Transverse colon (tissue), 4 donors: ENCODE data around the gene PTPRD. TPM values are rescaled to one million over a fixed set of nuclear protein-coding genes. Genes with fewer than 3 reads are reported as not detected.

ENCODE experiments used
- DNase-seq: peaks from one replicate; pipeline ENCODE4 v3.0.0-alpha.2; 2019
- H3K27ac ChIP-seq, 4 donors: fragments of 200-600 bp; sonication (generic); 2 replicates each; pipeline ENCODE4 v1.5.1; 2016 to 2018; ENCODE audit warnings: inconsistent platforms in 4 of 4
- H3K27me3 ChIP-seq: fragments of 200-600 bp; sonication (generic); 2 replicates; pipeline ENCODE4 v1.5.1; 2017; ENCODE audit warnings: inconsistent platforms
- H3K36me3 ChIP-seq, 4 donors: fragments of 200-600 bp; sonication (generic); 2 replicates each; pipeline ENCODE4 v1.5.1; 2017 to 2019; ENCODE audit warnings: inconsistent platforms in 4 of 4
- H3K4me1 ChIP-seq, 4 donors: fragments of 200-600 bp; sonication (generic); 2 replicates each; pipeline ENCODE4 v1.5.1; 2017 to 2020; ENCODE audit warnings: inconsistent platforms in 4 of 4
- H3K4me3 ChIP-seq, 4 donors: fragments of 200-600 bp; sonication (generic); 1 replicate in 1 of 4; 2 replicates in 3 of 4; pipeline versions ENCODE4 v1.5.1 to v1.6.1; 2017 to 2019; ENCODE audit warnings: inconsistent platforms in 4 of 4
- H3K9me3 ChIP-seq, 2 donors: fragments of 200-600 bp; sonication (generic); 2 replicates each; pipeline ENCODE4 v1.5.1; 2017 to 2019; ENCODE audit warnings: inconsistent platforms in 2 of 2
- CTCF ChIP-seq, 5 experiments: fragments of 200-600 bp in 3 of 5; fragments of 450-650 bp in 2 of 5; sonication (generic) in 3 of 5; IDR thresholded peaks; 1 replicate in 2 of 5; 2 replicates in 3 of 5; pipeline ENCODE4 v1.5.1; 2016 to 2017; ENCODE audit warnings: antibody characterized with exemption in 5 of 5, inconsistent platforms in 3 of 5, mild to moderate bottlenecking in 2 of 5, moderate library complexity in 1 of 5
- EP300 ChIP-seq: sonication (generic); formaldehyde crosslinking; IDR thresholded peaks from one replicate; pipeline ENCODE4 v1.6.1; 2017; ENCODE audit warnings: antibody characterized with exemption, low read depth
- POLR2A ChIP-seq: fragments of 450-650 bp; IDR thresholded peaks from one replicate; pipeline ENCODE4 v1.6.1; 2016; ENCODE audit warnings: antibody characterized with exemption, mild to moderate bottlenecking, moderate library complexity
- POLR2AphosphoS5 ChIP-seq, 3 donors: sonication (generic); formaldehyde crosslinking; IDR thresholded peaks; one replicate each; pipeline ENCODE4 v1.6.1; 2016; ENCODE audit warnings: antibody characterized with exemption in 3 of 3
- WGBS, 2 donors: methylation state at CpG; one replicate each; pipeline ENCODE4 v1.1.5; 2018; ENCODE audit warnings: low coverage in 1 of 2; 5-methylcytosine and 5-hydroxymethylcytosine counted together
- in situ Hi-C, 4 donors: fragments of 200-750 bp; cut with MboI; loops; one replicate each; pipeline versions ENCODE4 v1.15.0 to v1.15.1; 2017; ENCODE audit warnings: low sequenced_read_pairs in 3 of 4, low pct_ligation_motif_present in 1 of 4, low pct_unique_long_range_greater_than_20kb in 1 of 4
- intact Hi-C: fragments of 100-400 bp; cut with DNase I; formaldehyde crosslinking; loops from one replicate; pipeline ENCODE4 v1.15.1; 2023; ENCODE audit warnings: low total_unique reads
- total RNA-seq, 4 donors: library from RNA; depleted of rRNA; stranded (reverse); fragments of >200 nt; gene quantifications; one replicate each; pipeline ENCODE4 v1.1.0, GENCODE V29; 2016

PTPRD gene
- total RNA-seq, 4 donors from 2014 or later = 43.0 to 115 (median 79.1) TPM

- intact Hi-C loops = no loop called here
- no peak for DNase-seq
- Histone ChIP-seq H3K27ac (no peak overlapping the region), H3K4me3 (no peak overlapping the region), H3K27me3 (no peaks in the 10 kb centered on the region), H3K36me3 (no peaks in the 10 kb centered on the region), H3K4me1 (peaks cover 0 to 8% (median 2%) of the 10 kb centered on the region in 4 donors), H3K9me3 (no peaks in the 10 kb centered on the region)
- TF ChIP-seq POLR2A = no peak
- TF ChIP-seq POLR2AphosphoS5 (IDR thresholded peaks at IDR 0.05) = no peak
- TF ChIP-seq EP300 = no peak
- no peak for TF ChIP-seq CTCF (IDR thresholded peaks at IDR 0.05)
- in situ Hi-C loops = no loop called here
These were observed 2036.1 kb downstream of the PTPRD start for GRCh38 chr9:8576741-8577140.

- Histone ChIP-seq H3K4me1 (peaks cover 0 to 8% (median 2%) of the 10 kb centered on the region in 4 donors), H3K4me3 (no peak overlapping the region), H3K27me3 (no peaks in the 10 kb centered on the region), H3K9me3 (no peaks in the 10 kb centered on the region), H3K36me3 (no peaks in the 10 kb centered on the region), H3K27ac (no peak overlapping the region)
- intact Hi-C loops = no loop called here
- in situ Hi-C loops = loop anchor here in 1 of 4 donors (25.0 kb wide), 1 partner anchor 113 kb away; no protein-coding TSS in a partner anchor
- TF ChIP-seq EP300 = no peak
- no peak for TF ChIP-seq CTCF (IDR thresholded peaks at IDR 0.05)
- no peak for TF ChIP-seq POLR2A
- TF ChIP-seq POLR2AphosphoS5 (IDR thresholded peaks at IDR 0.05) = no peak
- no peak for DNase-seq
- 95 to 96% methylated on average over 4 of the region's 4 CpGs for WGBS, 2 donors
These were observed 2038.0 kb downstream of the PTPRD start for GRCh38 chr9:8574846-8575245.

DNA sequence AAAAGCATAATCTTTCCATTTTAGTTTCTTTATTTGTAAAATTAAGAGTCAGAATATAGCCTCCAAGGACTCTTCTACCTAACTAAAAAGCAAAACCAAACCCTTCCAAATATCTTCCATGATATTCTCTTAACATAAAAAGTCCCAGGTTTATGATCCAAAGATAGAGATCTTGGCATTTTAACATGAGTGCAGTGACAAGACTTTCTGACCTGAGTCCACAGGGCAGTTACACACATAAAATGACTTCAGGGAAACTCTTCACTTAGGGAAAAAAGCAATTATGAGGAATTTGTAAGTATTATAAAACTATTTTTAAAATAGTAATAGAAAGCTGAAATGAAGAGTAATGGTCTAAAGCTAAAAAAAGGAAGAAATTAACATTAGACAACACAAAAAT lies 2040.6 kb downstream of the PTPRD start:
- Histone ChIP-seq H3K9me3 (no peaks in the 10 kb centered on the region), H3K27ac (no peak overlapping the region), H3K36me3 (no peaks in the 10 kb centered on the region), H3K4me3 (no peak overlapping the region), H3K4me1 (peaks cover 0 to 8% (median 2%) of the 10 kb centered on the region in 4 donors), H3K27me3 (no peaks in the 10 kb centered on the region)
- DNase-seq = no peak
- intact Hi-C loops = no loop called here
- TF ChIP-seq POLR2A (no peak), EP300 (no peak), CTCF (IDR thresholded peaks at IDR 0.05) (no peak), POLR2AphosphoS5 (IDR thresholded peaks at IDR 0.05) (no peak)
- in situ Hi-C loops = loop anchor here in 1 of 4 donors (25.0 kb wide), 1 partner anchor 110 kb away; no protein-coding TSS in a partner anchor

- 89 to 94% methylated on average over 2 of the region's 2 CpGs for WGBS, 2 donors
- Histone ChIP-seq H3K27me3 (no peaks in the 10 kb centered on the region), H3K27ac (no peak overlapping the region), H3K4me3 (no peak overlapping the region), H3K9me3 (no peaks in the 10 kb centered on the region), H3K36me3 (no peaks in the 10 kb centered on the region), H3K4me1 (peaks cover 0 to 8% (median 2%) of the 10 kb centered on the region in 4 donors)
- TF ChIP-seq EP300 = no peak
- no peak for TF ChIP-seq POLR2A
- no peak for TF ChIP-seq POLR2AphosphoS5 (IDR thresholded peaks at IDR 0.05)
- no peak for TF ChIP-seq CTCF (IDR thresholded peaks at IDR 0.05)
- intact Hi-C loops = no loop called here
- DNase-seq = no peak
- in situ Hi-C loops = loop anchor here in 1 of 4 donors (25.0 kb wide), 1 partner anchor 109 kb away; no protein-coding TSS in a partner anchor
These were observed 2041.2 kb downstream of the PTPRD start for GRCh38 chr9:8571643-8572042.
